Activated naive CD8-positive, alpha-beta T cell treated with anti-CD3 and anti-CD28 coated beads, Interleukin-2, amount 50 U/mL, for 16 hours (primary cell): ENCODE data around the gene WBP11.
A peak's percentile ranks its signal among the peaks of the same experiment; 100 is the strongest.

Experiments
- DNase-seq: peaks from one replicate; pipeline ENCODE4 v3.0.0-alpha.2; 2020; ENCODE audit warnings: low read depth, low spot score

WBP11 gene

DNA sequence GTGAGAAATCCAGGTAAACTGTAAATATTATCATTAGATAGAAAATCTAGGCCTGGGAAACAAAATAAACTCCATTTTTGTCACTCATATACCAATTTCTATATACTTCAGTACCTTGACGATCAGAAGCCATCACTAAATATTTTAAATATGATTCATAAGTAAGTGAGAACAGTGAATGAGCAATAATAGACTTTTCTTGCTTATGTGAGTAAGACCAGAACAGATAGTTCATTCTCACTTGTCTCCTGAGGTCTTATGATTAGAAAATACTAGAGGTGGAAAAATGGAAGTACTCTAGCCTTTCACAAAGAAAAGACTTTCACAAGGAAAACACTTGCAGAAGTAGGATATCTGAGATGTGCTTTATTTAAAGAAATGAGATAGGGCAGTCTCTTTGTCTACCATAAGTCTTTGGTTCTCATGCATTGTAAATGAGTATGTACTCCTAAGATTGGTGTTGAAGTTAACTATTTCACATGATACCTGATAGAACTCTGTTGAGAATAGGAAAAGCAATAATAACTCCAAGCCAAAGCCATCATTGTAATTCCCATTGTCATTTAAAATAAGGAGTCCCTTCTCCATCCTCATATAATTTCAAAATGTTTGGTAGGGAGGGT lies 20.8 kb upstream of the WBP11 start:
- no peak for DNase-seq

DNA sequence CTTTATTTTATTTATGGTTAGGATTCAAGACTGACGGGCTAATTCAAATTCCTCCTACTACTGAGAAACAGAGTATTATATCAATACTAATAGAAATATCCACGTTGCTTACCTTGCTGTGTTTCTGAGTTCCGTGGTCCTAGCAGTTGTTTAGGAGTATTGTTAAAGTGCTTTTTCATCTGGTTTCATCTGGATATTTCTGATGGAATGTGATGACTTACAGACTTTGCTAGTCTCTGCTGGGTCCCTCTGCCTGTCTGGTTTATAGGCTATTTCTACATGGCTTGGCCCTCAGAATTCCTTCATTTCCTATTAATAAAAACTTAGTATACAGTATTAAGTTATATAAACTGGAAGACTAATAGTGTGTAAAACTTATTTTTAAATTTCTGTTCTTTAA lies 10.7 kb upstream of the WBP11 start, which contains the start of gene SMCO3:
Gene SMCO3, minus strand, starts transcription at position 169 of the 400 bp plus-strand sequence. CDS start 7,502 bp downstream, outside the sequence.
- DNase-seq, result no peak

DNA sequence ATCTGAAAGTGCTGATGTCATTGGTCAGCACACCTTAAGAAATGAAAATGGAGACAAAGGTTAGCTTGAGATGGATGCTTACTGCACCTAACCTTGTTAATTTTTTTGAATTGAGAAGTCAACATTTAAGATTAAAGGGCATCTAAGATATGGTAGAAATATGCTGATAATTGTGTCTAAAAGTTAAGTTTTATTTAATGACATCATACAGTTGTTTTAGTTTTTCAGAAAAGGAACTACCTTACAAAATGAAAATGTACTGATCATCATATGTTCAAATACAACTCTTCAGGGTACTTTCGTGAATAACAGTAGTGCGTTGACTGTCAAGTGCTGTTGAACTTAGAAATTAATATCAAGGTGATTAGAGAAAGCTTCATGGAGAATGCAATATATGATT lies 8.2 kb upstream of the WBP11 start:
- DNase-seq, result no peak

DNA sequence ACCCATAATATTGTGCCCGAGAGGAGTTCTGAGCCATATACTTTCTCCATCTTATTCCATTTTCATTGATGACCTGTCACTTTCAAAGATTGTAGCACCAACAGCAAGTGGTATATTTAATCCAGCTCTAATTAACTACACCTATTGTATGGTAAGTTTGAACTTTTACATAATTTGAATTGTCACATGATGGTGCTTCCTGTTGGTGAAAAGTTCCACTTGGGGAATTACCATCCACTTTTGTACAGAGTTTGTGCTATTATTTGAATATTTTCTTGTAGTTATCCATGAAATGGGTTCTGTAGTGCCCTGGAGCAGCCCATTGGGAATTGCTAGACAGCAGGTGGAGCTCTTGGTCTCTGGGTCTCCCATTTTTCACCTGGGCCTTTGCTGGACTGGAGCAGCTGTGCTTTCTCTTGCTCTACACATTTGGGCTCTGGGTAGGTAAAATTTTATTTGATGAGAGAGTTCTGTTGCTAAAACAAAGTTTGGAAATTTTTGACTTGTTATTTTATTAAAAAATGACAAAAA lies 7.7 kb upstream of the WBP11 start:
- no peak for DNase-seq

DNA sequence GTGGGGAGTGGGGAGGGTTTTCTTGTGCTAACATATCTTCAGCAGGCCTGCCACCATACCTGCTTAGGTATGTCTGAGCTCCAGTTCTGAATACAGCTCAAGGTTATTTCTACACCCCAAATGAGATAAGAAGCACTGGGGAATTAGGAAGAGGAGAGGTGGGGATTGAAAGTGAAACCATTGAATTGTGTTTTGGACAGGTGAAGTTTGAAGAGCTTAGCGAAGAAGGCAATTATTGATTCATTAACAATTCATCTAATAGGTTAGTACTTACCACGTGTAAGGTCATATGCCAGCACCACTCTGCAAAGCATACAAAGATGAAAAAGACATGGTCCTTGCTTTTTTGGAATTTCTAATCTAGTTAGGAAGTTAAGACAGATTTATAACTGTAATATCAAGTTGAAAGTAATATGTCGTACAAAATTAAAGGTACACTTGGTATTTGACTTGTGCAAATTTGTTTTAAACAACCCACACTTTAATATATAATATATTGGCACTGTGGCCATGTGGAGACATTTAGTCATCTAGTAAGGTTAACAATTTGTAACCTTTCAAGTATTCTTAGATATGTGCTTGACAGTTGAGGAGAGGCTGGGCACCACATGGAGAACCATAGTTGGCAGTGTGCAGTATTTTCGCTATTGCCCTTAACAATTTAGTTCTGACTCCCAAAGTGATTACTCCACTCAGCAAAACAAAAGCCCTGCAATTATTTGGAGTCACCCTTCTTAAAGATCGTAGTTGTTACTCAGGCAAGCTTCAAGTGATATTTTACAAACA lies 7.1 kb upstream of the WBP11 start:
- no peak for DNase-seq

DNA sequence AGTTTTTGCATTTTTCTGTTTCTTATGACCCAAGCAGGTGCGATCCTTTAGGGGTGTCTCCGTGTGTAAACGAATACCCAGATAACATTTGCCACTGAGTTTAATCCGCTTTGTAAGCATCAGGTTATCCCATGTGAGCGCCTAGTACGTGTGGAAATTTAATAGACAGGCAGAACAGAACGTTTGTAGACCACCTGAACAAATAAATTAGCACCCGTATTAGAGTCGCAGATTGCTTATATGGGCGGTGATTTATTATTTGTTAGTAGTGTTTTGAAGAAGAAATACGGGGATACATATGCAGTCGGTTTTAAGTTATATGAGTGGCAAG lies 517 bp upstream of the WBP11 start:
- DNase-seq, result no peak

DNA sequence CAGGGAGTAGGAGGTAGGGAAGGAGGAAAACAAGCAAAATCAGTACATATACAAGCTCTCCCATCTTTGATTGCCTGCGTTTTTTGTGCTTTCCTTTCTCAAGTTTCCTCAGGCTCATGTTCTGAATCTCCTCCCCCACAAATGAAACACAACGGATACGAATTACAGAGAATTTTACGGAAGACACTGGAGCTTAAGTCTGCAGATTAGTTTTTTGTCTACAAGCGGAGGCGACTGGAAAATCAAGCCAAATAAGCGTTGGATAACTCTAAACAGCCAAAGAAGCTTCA lies 612 bp downstream of the WBP11 start:
- no peak for DNase-seq

DNA sequence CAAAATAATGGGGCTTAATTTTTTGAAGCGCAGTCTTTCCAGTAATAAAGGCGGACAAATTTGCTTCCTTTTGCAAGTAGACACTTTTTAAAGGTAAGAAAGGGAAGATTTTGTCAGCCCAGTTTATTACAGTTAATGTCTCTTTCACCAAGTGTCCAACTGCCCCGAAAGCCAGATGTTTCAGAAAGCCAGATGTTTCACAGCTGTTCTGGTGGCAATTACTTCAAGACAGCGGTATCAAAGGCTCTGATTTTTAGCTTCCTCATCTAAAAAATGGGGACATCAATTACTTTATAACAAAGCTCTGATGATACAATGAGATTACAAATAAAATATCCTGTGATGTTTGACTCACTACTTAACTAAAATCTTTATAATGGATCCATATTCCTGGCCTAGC lies 1.0 kb downstream of the WBP11 start:
- DNase-seq, result no peak

DNA sequence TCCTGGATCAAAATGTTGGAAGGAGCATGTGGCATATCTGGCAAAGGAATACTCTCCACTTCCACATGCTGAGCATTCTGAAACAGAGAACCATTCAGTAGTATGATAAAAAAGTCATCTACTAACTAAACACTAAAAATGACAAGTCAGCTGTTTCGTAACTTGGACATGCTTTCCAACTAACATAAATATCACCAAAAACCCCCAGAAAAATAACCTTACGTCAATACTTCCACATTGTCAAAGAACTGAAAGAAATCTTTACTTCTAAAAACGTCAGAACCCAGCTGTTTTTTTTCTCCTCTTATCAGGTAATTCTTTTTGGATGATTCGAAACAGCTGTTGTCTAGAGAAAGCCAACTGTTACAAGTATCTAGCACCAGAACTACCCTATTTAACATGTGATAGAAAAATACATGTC lies 8.2 kb downstream of the WBP11 start:
- DNase-seq, result no peak

DNA sequence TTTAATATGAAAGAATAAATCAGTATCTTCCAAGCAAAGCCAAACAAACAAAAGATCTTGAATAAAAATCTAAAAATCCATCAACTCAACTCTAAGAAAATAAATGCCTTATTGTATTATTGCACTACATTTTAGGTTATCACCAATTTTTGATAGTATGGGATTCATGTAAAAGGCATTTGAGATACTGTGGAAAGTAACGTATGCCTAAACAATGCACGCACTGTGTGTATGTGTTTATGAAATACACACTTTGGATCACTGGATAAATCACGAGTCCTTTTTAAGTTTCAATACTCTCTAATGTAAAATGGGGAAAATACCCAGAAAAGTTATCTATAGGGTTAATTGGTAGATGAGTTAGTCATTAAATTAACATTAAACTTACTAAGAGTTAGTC lies 17.7 kb downstream of the WBP11 start:
- DNase-seq, result no peak

DNA sequence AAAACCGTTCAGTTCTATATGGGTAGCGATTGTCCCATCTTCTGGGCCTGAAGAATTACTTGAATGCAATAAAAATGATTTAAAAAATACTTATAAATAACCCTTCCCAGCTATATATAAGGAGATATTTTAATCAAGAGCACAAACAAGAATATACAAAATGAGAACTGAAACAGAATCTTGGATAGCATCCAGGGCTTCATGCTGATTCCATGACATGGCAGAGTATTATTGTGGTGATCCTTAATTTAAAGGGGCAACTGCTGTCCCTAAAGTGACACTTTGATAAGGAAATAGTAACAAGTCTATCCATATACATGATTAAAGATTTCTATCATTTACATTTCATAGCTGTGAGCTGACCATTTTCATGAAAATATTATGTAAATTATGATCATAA lies 18.8 kb downstream of the WBP11 start:
- no peak for DNase-seq

DNA sequence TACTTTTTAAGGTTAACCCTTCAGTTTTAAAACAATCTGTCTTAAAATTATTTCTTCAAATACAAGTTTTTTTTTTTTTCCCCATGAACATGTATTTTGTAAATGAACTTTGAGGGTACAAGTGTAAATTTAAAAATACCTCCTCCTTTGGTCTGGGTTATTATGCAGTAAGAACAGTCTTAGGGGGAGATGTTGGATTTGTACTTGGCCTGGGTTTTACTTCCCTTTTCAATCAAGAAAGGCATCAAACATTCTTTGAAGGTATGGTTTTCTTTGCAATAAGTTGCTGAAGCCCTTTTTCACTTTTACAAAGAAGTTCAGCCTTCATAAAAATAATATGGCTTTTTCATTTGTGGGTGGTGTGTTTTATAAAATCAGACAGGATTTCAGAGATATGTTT lies 20.5 kb downstream of the WBP11 start:
- no peak for DNase-seq

DNA sequence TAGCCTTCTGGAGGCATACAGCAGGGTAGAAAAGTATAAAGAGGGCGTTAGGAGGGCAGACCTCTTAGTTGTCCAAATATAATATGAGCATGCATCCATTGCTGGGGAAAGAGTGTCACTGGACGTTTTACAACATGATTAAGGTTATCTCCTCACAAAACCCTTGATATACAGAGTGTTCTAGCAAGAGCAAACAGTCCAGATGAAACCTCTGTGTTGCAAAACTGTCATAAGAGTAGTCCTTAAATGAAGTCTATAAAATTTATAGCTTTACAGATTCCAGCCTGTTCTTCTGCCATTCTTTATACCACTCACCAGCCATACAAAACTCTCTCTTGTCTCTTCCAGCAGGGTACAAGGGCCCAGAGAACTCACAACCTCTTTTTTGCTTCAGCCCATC lies 21.7 kb downstream of the WBP11 start:
- no peak for DNase-seq

DNA sequence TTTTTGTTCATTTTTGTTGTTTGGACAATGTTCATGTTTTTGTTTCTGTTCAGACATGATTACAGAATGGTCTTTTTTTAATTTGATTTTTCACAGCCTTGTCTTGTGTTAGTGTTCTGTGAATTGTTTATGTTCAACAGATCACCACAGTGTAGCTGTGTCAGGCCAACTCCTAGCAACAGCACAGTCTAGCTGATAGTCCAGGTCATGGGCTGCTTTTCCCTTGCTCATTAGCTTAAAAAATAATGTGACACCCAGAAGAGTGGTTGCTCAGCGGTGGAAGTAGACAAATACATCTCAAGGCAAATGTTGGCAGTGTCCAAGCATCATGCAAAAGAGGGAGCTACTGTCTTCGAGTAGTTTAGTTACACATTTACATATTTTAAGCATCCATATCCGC lies 22.4 kb downstream of the WBP11 start:
- no peak for DNase-seq

DNA sequence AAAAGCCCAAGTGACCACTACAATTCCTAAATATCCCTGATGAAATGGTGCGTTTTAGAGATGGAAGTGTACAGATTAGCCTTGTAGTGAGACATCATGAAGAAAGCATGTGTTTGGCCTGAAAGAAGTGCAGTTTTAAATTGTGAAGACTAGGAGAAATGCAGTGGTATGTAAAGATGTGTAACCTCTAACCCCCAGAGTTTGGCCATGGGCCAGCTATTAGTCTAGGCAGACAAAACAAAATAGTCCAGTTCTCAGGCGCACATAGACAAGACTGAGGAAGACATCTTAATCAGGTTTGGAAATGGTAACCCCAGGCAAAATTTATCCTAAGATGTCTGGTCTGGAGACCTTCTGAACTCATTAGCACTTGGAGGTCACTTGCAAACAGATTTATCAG lies 23.4 kb downstream of the WBP11 start:
- DNase-seq, result no peak

DNA sequence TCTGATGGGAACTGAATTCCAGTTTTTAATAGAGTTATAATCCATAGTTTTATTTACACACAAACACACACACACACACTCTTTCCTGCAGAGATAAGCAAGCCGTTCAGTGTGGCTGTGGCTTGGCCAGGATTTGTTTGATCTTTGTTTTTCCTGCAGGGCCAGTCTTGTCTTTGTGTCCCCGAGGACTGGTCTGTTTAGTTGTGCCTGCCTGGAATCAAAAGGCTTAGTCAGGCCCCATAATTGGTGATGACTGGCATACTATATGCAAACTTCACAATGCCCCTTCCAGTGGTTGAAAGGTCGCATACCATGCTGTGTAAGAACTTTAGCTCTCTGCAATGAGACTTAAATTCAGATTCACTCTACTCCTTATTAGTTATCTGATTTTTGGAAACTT lies 26.0 kb downstream of the WBP11 start:
- no peak for DNase-seq

DNA sequence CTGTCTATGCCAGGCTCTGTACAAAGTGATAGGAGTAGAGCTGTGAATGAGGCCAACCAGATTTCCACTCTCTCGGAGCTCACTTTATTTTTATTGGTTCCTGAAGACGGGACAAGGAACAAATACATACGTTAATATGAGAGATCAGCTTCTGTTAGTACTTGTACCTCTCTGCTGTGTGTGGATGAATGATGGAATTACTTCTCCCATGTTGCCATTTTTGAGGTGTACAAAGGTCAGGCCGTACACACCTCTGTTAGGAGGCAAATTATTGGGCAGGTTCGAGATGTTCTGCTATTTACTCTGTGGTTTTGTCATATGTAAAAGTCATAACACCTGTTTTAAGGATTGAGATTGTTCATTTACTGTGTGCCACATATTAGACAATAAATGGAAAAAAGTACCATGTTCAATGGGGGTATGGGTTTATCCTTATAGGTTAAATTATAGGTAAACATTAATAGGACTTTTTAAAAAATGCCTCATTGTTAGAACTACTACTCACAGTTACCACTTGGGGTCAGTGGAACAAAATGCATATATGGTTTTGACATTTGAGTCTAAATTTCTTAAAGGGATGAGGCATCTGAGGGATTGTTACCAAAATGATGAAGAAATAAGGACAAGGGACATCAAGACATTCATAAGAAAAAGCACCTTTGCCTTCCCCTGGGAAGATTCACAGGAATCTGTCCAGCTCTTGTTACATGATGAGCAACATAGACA lies 26.9 kb downstream of the WBP11 start:
- DNase-seq, result no peak

DNA sequence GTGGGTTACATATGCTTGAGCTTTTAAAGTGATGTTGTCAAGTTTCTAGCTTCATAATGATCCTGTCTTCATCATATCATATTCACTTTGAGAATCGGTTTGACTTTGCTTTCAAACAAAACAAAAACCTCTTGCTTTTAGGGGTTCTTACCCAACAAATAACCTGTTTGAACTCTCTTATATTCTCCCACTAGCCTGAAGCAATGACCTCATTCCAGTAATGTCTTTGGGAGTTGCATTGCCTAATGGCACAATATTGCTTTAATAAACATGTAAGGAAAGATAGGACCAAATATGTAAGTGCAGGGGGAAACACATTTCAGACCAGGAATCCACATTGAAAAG lies 27.7 kb downstream of the WBP11 start:
- DNase-seq, result no peak

DNA sequence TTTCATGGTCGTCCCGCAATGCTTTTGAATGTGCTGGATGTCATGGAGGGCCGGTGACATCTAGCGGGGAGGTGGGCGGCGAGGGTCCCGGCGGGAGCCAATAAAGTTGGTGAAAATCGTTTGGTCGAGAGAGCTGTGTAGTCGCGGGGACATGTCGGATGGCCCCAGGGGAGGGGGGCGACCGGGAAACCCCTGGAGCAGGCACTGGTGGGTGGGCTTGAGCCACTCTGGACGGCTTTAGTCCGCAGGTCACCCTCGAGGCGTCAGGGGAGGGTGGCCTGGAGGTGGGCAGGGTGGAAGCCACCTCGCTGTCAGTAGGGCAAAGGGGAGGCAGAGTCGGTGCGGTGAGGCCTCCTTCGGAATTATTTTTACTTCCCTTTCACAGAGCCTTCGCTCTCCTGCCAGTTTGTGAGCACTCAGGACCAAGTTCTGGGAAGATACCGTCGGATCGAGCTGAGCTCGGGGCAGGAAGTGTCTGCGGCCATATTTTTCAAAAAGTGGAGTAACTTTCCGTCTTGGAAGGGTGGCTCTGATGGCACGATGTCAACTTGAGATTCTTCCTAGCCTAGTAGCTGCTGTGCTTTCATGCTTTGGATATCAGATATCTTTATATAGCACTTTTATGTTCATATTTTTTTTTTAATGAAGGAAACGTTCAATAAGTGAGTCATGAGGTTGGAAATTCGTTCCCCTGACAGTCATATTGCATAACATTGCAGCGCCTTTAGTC lies 28.2 kb downstream of the WBP11 start:
- DNase-seq, result no peak

DNA sequence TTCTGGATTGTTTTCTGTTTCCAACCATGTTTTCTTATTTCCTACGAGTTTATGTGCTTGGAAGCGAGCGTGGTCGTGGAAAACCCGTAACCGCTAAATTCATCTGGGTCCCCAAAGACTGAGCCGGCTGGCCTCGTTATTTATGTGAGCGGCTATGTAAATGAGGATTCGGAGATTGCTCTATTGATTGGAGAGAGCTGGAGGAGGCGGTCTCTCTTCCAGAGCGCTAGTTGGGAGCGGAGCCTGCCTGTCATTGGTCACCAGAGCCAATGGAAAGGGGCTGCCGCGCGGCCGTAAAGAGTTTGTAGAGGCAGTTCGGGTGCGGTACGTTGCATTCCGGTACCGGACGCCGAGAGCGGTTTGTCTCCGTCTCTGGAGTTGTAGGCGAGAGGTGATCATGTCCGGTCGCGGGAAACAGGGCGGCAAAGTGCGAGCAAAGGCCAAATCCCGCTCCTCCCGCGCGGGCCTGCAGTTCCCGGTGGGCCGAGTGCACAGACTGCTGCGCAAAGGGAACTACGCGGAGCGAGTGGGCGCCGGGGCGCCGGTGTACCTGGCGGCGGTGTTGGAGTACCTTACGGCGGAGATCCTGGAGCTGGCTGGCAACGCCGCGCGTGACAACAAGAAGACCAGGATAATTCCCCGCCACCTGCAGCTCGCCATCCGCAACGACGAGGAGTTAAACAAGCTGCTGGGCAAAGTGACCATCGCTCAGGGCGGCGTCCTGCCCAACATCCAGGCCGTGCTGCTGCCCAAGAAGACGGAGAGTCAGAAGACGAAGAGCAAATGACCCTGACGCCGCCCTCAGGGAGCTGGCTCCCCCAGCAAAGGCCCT lies 29.0 kb downstream of the WBP11 start:
- peak; percentile 72 for DNase-seq

DNA sequence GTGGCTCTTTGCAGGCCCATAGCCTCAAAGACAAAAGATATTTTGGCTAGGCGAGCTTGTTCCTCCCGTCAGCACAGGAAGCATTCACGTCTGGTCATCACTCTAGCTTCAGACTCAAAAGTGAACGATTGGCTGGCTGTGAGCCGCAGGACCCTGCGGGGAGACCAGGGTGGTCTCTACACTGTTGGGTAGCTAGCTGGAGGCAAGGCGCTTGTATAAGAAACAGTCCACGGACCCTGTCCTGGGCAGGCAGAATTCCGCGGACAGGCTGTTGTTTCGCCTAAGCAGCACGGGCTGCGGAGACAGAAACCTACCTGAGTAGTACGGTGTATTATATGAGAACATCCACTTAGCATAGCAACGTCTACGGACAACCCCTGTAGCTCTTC lies 29.6 kb downstream of the WBP11 start:
- no peak for DNase-seq
